ENCODE data around the gene DNAH1. TPM values are rescaled to one million over a fixed set of nuclear protein-coding genes. Genes with fewer than 3 reads are reported as not detected.

Gene DNAH1
- total and polyA plus RNA-seq, 9 donors, result 3.1 to 15.7 (median 7.8) TPM

DNA sequence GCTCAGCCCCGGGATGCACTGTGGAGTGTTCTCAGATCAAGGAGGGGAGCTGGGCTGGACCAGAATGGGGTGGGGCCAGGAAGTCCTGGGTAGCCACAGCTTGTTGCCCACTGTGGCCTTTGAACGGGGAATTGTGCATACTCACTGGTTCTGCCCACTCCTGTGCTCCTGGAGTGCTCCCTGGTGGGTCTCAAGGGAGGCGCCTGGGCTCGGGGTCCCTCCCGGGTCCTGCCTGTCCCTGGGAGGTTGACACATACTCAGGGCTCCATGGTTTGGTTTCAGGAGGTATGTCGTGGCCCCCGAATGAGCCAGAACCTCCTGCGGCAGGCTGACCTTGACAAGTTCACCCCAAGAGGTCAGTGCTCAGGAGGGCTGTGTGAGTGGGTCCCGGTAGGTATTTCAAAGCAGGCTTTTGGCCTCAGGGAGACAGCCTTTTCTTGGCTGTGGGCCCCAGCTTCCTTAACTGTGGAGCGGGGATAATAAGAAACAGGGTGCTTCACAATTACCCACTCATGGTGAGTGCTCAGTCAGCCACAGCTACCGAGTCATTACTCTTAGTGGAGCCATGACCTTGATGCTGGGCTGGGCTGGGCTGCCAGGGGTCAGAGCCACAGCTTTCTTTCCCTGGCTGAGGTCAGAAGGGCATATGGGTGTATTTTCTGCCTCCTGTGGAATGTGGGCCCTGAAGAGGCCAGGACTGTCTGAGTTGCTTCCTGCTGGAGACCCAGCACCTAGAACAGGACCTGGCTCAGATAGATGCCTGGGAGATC is 7.6 kb downstream of the DNAH1 start:
- 39 to 70% (median 45%) methylated on average over 10 to 11 of the region's 11 CpGs for WGBS, 3 donors
- Histone ChIP-seq H3K4me1 (ENCODE audit: insufficient read depth) (no peaks in the 10 kb centered on the region), H3K36me3 (no peaks in the 10 kb centered on the region), H3K27ac (no peak overlapping the region), H3K9me3 (no peaks in the 10 kb centered on the region), H3K27me3 (no peaks in the 10 kb centered on the region), H3K4me3 (no peak overlapping the region)
- TF ChIP-seq, protein P1, sequence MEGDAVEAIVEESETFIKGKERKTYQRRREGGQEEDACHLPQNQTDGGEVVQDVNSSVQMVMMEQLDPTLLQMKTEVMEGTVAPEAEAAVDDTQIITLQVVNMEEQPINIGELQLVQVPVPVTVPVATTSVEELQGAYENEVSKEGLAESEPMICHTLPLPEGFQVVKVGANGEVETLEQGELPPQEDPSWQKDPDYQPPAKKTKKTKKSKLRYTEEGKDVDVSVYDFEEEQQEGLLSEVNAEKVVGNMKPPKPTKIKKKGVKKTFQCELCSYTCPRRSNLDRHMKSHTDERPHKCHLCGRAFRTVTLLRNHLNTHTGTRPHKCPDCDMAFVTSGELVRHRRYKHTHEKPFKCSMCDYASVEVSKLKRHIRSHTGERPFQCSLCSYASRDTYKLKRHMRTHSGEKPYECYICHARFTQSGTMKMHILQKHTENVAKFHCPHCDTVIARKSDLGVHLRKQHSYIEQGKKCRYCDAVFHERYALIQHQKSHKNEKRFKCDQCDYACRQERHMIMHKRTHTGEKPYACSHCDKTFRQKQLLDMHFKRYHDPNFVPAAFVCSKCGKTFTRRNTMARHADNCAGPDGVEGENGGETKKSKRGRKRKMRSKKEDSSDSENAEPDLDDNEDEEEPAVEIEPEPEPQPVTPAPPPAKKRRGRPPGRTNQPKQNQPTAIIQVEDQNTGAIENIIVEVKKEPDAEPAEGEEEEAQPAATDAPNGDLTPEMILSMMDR (IDR thresholded peaks at IDR 0.05), result no peak
- TF ChIP-seq POLR2A (IDR thresholded peaks at IDR 0.05), result no peak
- TF ChIP-seq EP300 (IDR thresholded peaks at IDR 0.05), result no peak
- no peak for DNase-seq
- intact Hi-C loops (cut with DNase I), result no loop called here

DNA sequence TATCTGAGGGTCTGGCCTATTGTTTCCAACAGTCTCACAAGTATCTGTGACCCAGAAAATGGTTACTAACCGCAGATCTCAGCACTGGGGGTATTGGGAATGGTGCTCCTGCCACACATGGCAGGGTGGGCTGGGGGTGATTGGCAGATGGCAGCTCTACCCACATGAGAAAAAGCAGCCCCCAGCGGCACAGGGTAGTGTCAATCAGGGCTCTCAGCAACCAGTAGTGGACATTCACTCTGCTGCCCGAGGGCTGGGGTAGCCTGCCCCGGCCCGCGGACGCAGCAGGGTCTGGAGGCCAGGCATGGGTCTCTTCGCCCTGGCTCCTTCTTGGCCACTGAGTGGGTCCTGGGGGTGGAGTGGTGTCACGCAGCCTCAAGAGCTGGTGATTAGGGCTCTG is 8.6 kb downstream of the DNAH1 start:
- 93 to 95% (median 95%) methylated on average over 9 of the region's 9 CpGs for WGBS, 3 donors
- no peak for DNase-seq
- intact Hi-C loops (cut with DNase I), result no loop called here
- TF ChIP-seq, protein P1 (IDR thresholded peaks at IDR 0.05), result no peak
- TF ChIP-seq EP300 (IDR thresholded peaks at IDR 0.05), result no peak
- no peak for TF ChIP-seq POLR2A (IDR thresholded peaks at IDR 0.05)
- Histone ChIP-seq H3K4me1 (ENCODE audit: insufficient read depth) (no peaks in the 10 kb centered on the region), H3K9me3 (no peaks in the 10 kb centered on the region), H3K4me3 (no peak overlapping the region), H3K27me3 (no peaks in the 10 kb centered on the region), H3K27ac (no peak overlapping the region), H3K36me3 (no peaks in the 10 kb centered on the region)

DNA sequence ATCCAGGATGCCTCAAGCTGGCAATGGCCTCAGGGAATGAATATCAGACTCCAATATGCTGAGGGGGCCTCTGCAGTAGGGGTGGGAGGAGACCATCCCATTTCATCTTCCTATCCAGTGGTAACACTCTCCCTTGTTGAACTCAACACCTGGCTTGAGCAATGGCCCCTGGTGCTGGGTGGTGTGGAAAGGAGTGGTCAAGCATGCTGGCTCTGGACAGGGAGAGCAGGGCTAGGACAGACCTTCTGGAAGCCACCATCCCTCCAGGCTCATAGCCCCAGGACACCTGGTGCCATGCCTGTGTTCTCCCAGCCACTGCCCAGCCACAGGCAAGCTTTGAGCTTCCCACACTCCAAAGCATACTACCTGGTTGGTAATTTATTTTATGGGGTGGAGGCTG is 9.6 kb downstream of the DNAH1 start:
- Histone ChIP-seq H3K9me3 (no peaks in the 10 kb centered on the region), H3K36me3 (no peaks in the 10 kb centered on the region), H3K4me1 (ENCODE audit: insufficient read depth) (no peaks in the 10 kb centered on the region), H3K27ac (no peak overlapping the region), H3K4me3 (no peak overlapping the region), H3K27me3 (no peaks in the 10 kb centered on the region)
- no peak for DNase-seq
- TF ChIP-seq, protein P1 (IDR thresholded peaks at IDR 0.05), result no peak
- TF ChIP-seq POLR2A (IDR thresholded peaks at IDR 0.05), result no peak
- intact Hi-C loops (cut with DNase I), result no loop called here

DNA sequence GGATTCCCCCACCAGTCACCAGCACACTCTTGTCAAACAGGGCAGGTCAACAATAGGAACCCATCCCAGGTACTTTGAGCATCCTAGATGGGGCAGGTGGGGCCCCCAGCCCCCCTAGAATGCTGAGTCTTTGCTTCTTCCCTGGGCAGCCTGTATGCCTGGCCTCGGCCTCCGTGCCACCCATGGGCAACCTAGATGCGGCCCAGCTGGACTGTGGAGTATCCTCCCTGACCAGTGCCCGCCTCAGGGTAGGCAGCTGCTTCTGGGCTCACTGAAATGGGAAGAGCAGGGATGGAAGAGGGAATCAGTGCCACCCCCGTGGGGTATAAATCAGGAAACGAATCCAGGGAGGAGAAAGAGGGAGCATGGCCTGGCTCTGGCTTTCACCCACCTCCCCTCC is 10.9 kb downstream of the DNAH1 start:
- Histone ChIP-seq H3K9me3 (no peaks in the 10 kb centered on the region), H3K36me3 (no peaks in the 10 kb centered on the region), H3K27me3 (no peaks in the 10 kb centered on the region), H3K4me1 (ENCODE audit: insufficient read depth) (no peaks in the 10 kb centered on the region), H3K4me3 (no peak overlapping the region), H3K27ac (no peak overlapping the region)
- no peak for DNase-seq
- TF ChIP-seq EP300 (IDR thresholded peaks at IDR 0.05), result no peak
- TF ChIP-seq, protein P1 (IDR thresholded peaks at IDR 0.05), result no peak
- TF ChIP-seq POLR2A (IDR thresholded peaks at IDR 0.05), result no peak
- intact Hi-C loops (cut with DNase I), result no loop called here
- 85 to 95% (median 95%) methylated on average over 6 of the region's 6 CpGs for WGBS, 3 donors
